Endothelial cell of umbilical vein (primary cell): ENCODE measurements around the gene IZUMO4. TPM values are rescaled to one million over a fixed set of nuclear protein-coding genes. Genes with fewer than 3 reads are reported as not detected.

Experiments
- BruUV-seq: library from RNA; stranded (reverse); fragments of 400-500 nt; replicated peaks from 2 replicates; lab custom pipeline; 2021; lab: Mats Ljungman, UMichigan
- CTCF ChIA-PET: fragments of 300-600, 350-600 bp; sonication (Branson Sonifier 250); formaldehyde crosslinking; loops from one replicate; lab custom pipeline; 2021; ENCODE audit warnings: antibody characterized with exemption, inconsistent platforms; lab: Charles Lee
- POLR2A ChIA-PET: fragments of 300-600, 350-600 bp; sonication (Branson Sonifier 250); formaldehyde crosslinking; loops from one replicate; lab custom pipeline; 2021; ENCODE audit warnings: antibody characterized with exemption, inconsistent platforms; lab: Charles Lee
- DNase-seq: peaks from one replicate; pipeline ENCODE4 v3.0.0-alpha.2; 2011; ENCODE audit warnings: low read depth, low spot score
- FAIRE-seq: peaks from 2 replicates; lab custom pipeline; 2011; peaks lifted over from hg19 to GRCh38; lab: Jason Lieb, UNC
- H2AFZ ChIP-seq: 2 replicates; pipeline ENCODE4 v1.6.0; 2012; ENCODE audit warnings: low read depth, low read length, control low read depth, inconsistent platforms
- H3K27ac ChIP-seq: 2 replicates; pipeline ENCODE4 v1.5.1; 2011; ENCODE audit warnings: low read depth, mild to moderate bottlenecking, control low read depth, low read length, moderate library complexity; ENCODE audit not compliant: insufficient read depth
- H3K27me3 ChIP-seq, 2 experiments: 2 replicates each; pipeline versions ENCODE4 v1.6.0 to v1.6.1; 2011; ENCODE audit warnings: low read length in 2 of 2, mixed read lengths in 1 of 2; ENCODE audit not compliant: control insufficient read depth in 2 of 2, insufficient read depth in 2 of 2
- H3K36me3 ChIP-seq, 2 experiments: 2 replicates in 1 of 2; 3 replicates in 1 of 2; pipeline ENCODE4 v1.5.1; 2011; ENCODE audit warnings: low read length in 2 of 2, mild to moderate bottlenecking in 1 of 2, moderate library complexity in 1 of 2; ENCODE audit not compliant: control insufficient read depth in 2 of 2, insufficient read depth in 2 of 2; ENCODE audit errors: extremely low read depth in 1 of 2
- H3K4me1 ChIP-seq: 3 replicates; pipeline ENCODE4 v1.5.1; 2011; ENCODE audit warnings: mild to moderate bottlenecking, low read length; ENCODE audit not compliant: control insufficient read depth, insufficient read depth; ENCODE audit errors: extremely low read depth
- H3K4me2 ChIP-seq: 2 replicates; pipeline ENCODE4 v1.6.1; 2011; ENCODE audit warnings: low read length, control low read depth, mixed read lengths; ENCODE audit not compliant: insufficient read depth
- H3K4me3 ChIP-seq, 3 experiments: fragments of 200-600 bp in 1 of 3; sonication (generic), shearing (Covaris generic) in 1 of 3; replicated peaks in 1 of 3; 2 replicates each; pipeline ENCODE4 v1.5.1; 2011 to 2016; ENCODE audit warnings: control low read depth in 3 of 3, low read length in 3 of 3, mild to moderate bottlenecking in 2 of 3, inconsistent platforms in 1 of 3, low read depth in 1 of 3, moderate library complexity in 1 of 3; ENCODE audit not compliant: insufficient read depth in 1 of 3
- H3K79me2 ChIP-seq: 2 replicates; pipeline ENCODE4 v1.6.0; 2012; ENCODE audit warnings: low read length, inconsistent platforms; ENCODE audit not compliant: control insufficient read depth, insufficient read depth
- H3K9ac ChIP-seq: replicated peaks from 2 replicates; pipeline ENCODE3; 2011; ENCODE audit warnings: low read length, control low read depth; ENCODE audit not compliant: insufficient read depth; ENCODE audit errors: extremely low read depth
- H3K9me1 ChIP-seq: replicated peaks from 3 replicates; pipeline ENCODE4 v1.6.0; 2011; ENCODE audit warnings: mild to moderate bottlenecking, low read length; ENCODE audit not compliant: control insufficient read depth, insufficient read depth; ENCODE audit errors: extremely low read depth
- H3K9me3 ChIP-seq: replicated peaks from 2 replicates; pipeline ENCODE4 v1.5.1; 2012; ENCODE audit warnings: low read length, inconsistent platforms; ENCODE audit not compliant: control insufficient read depth, insufficient read depth
- H4K20me1 ChIP-seq: replicated peaks from 2 replicates; pipeline ENCODE3; 2011; ENCODE audit warnings: mild to moderate bottlenecking, low read length; ENCODE audit not compliant: control insufficient read depth, insufficient read depth; ENCODE audit errors: extremely low read depth
- CTCF ChIP-seq, 2 donors: IDR thresholded peaks; 1 replicate in 1 of 2; 2 replicates in 1 of 2; pipeline ENCODE4 v1.5.1; 2011; ENCODE audit warnings: low read length in 2 of 2, mild to moderate bottlenecking in 2 of 2, moderate library complexity in 2 of 2, control low read depth in 1 of 2, inconsistent platforms in 1 of 2, low read depth in 1 of 2; ENCODE audit not compliant: insufficient read depth in 1 of 2; ENCODE audit errors: extremely low read depth in 1 of 2
- EZH2 ChIP-seq: IDR thresholded peaks from 2 replicates; pipeline ENCODE4 v1.6.1; 2012; ENCODE audit warnings: borderline replicate concordance, low read depth, mild to moderate bottlenecking, moderate library complexity, low read length, inconsistent platforms; ENCODE audit not compliant: severe bottlenecking
- FOS ChIP-seq: IDR thresholded peaks from 2 replicates; pipeline ENCODE4 v1.6.1; 2011; ENCODE audit warnings: mild to moderate bottlenecking, low read length, moderate library complexity, borderline replicate concordance; ENCODE audit not compliant: insufficient read depth
- GATA2 ChIP-seq: IDR thresholded peaks from 2 replicates; pipeline ENCODE4 v1.7.0; 2011; ENCODE audit warnings: low read depth, mild to moderate bottlenecking, moderate library complexity, mixed read lengths, low read length; ENCODE audit not compliant: insufficient read length, insufficient read depth
- JUN ChIP-seq: IDR thresholded peaks from 2 replicates; pipeline ENCODE4 v1.6.1; 2011; ENCODE audit warnings: borderline replicate concordance, low read depth; ENCODE audit not compliant: insufficient read length, insufficient read depth
- MAX ChIP-seq: IDR thresholded peaks from 2 replicates; pipeline ENCODE4 v1.6.1; 2011; ENCODE audit not compliant: insufficient read depth, insufficient read length
- MYC ChIP-seq: IDR thresholded peaks from one replicate; pipeline ENCODE4 v1.6.1; 2011; ENCODE audit warnings: mild to moderate bottlenecking, low read depth, low read length
- POLR2A ChIP-seq: IDR thresholded peaks from 2 replicates; pipeline ENCODE4 v1.6.1; 2012; ENCODE audit warnings: low read depth, mild to moderate bottlenecking, control low read depth, low read length
- POLR2AphosphoS5 ChIP-seq: IDR thresholded peaks from 2 replicates; pipeline ENCODE4 v1.6.1; 2012; ENCODE audit warnings: low read depth, mild to moderate bottlenecking, control low read depth, low read length, moderate library complexity; ENCODE audit not compliant: insufficient read depth
- dilution Hi-C: fragments of 300-500 bp; cut with MboI; formaldehyde crosslinking; loops from one replicate; pipeline ENCODE4 v1.15.0; 2019; ENCODE audit warnings: low sequenced_read_pairs; ENCODE audit not compliant: extremely low pct_ligation_motif_present
- intact Hi-C: fragments of 100-400 bp; cut with micrococcal nuclease; formaldehyde crosslinking; loops from one replicate; pipeline ENCODE4 v1.10.0; 2022
- polyA plus RNA-seq, 4 experiments: library from polyadenylated mRNA; depleted of rRNA in 3 of 4; stranded (reverse) in 3 of 4; unstranded in 1 of 4; fragments of >200 nt; gene quantifications; 2 replicates each; pipeline versions ENCODE4 v1.2.1 to v1.2.3, GENCODE V29; 2011 to 2012; ENCODE audit warnings: missing spikeins in 1 of 4
- total RNA-seq: library from RNA; stranded (reverse); gene quantifications from 2 replicates; pipeline ENCODE4 v1.2.3, GENCODE V29; 2021

The IZUMO4 gene
- total and polyA plus RNA-seq, 2 donors (not counting 3 experiments of a cell fraction or from before 2014, with no cell fraction given), result 1.1 to 2.0 TPM

GRCh38 chr19:2048104-2048958, 48.4 kb upstream of the IZUMO4 start:
- Histone ChIP-seq H2AFZ (no peak overlapping the region), H3K79me2 (peaks cover 48% of the 10 kb centered on the region), H3K9ac (no peak overlapping the region), H3K27ac (peak overlapping the region; percentile 63), H3K36me3 (peaks cover 4 to 16% of the 10 kb centered on the region in 2 experiments), H3K4me1 (peaks cover 29% of the 10 kb centered on the region), H4K20me1 (no peaks in the 10 kb centered on the region), H3K4me3 (peak overlapping the region in 1 of 3 experiments; percentile 81), H3K27me3 (no peaks in the 10 kb centered on the region), H3K9me1 (no peaks in the 10 kb centered on the region), H3K9me3 (no peaks in the 10 kb centered on the region), H3K4me2 (no peak overlapping the region)
- dilution Hi-C loops, result no loop called here
- POLR2A ChIA-PET, result interaction anchor here (0.6 kb wide), 1 partner anchor 1263 kb away, joined by 3 read pairs; no protein-coding TSS in a partner anchor
- intact Hi-C loops, result no loop called here
- CTCF ChIA-PET, result interaction anchor here (0.9 to 2.6 kb wide), 5 partner anchors 8 to 28 kb away, joined by 3 to 11 read pairs (median 3); no protein-coding TSS in a partner anchor
- no peak for TF ChIP-seq FOS
- TF ChIP-seq MAX, result no peak
- no peak for TF ChIP-seq MYC
- no peak for TF ChIP-seq GATA2
- no peak for TF ChIP-seq JUN
- TF ChIP-seq POLR2AphosphoS5, result no peak
- no peak for TF ChIP-seq POLR2A
- TF ChIP-seq CTCF (IDR thresholded peaks at IDR 0.05; ENCODE audit: extremely low read depth in 1 of 2, insufficient read depth in 1 of 2, low read depth in 1 of 2, low read length in 2 of 2), result no peak
- no peak for TF ChIP-seq EZH2
- DNase-seq (no peak), FAIRE-seq (no peak)
- BruUV-seq, result no TSS peak
